ENCODE measurements around the gene ZNF689. TPM values are rescaled to one million over a fixed set of nuclear protein-coding genes. Genes with fewer than 3 reads are reported as not detected.

ZNF689 gene
- polyA plus RNA-seq, 2 of the 4 experiments (the other 2 are of a cell fraction) = 6.8 to 7.4 TPM

DNA sequence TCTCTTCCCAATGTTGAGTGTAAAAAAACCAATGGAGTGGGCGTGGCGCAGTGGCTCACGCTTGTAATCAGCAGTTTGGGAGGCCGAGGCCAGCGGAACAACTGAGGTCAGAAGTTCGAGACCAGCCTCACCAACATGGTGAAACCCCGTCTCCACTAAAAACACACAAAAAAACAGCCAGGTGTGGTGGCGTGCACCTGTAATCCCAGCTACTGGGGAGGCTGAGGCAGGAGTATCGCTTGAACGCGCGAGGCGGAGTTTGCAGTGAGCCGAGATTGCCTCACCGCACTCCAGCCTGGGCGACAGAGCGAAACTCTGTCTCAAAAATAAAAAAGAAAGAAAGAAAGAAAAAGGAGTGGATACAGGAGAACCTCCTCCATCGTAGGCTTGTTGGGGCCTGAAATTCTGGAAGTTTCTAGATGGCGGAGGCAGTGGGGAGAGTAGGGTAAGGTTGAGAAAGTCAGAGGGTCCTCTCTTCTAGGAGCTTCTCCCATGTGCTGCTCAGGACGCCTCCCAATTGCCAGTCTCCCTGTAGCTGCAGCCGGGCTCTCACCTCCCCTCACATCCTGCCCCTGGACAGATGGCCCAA, 51.3 kb downstream of the ZNF689 start:
- peaks cover 4% of the 10 kb centered on the region; the same call in 1 of the 3 replicates for H3K4me1 ChIP-seq
- ChIA-PET CTCF (interaction anchor here (1.1 to 2.8 kb wide), 13 partner anchors 9 to 129 kb away, joined by 3 to 10 read pairs (median 7); partner anchors contain the start of genes DCTPP1 and ZNF688), POLR2A (interaction anchor here (0.6 to 2.8 kb wide), 21 partner anchors 9 to 188 kb away, joined by 3 to 44 read pairs (median 5); partner anchors contain the start of genes DCTPP1, SEPHS2, ZNF688 and ZNF689)
- peak overlapping the region; percentile 67 to 98 for H3K27ac ChIP-seq
- 72% methylated on average over 21 of the region's 21 CpGs for WGBS (ENCODE audit: missing lambda C conversion rate)
- FAIRE-seq (no peak), ATAC-seq (no peak; a peak in 1 of 6 replicates), DNase-seq (ENCODE audit: low read depth in 1 of 2, low spot score in 1 of 2) (no peak)
- H3K4me3 ChIP-seq = peak overlapping the region; percentile 22
- no peaks in the 10 kb centered on the region for H3K9me3 ChIP-seq
- H3K4me2 ChIP-seq = peak overlapping the region; percentile 62
- TF ChIP-seq KDM1A (IDR thresholded peaks at IDR 0.05; ENCODE audit: low read depth) (peak; percentile 45; the same call in 1 of the 2 replicates), EP300 (IDR thresholded peaks at IDR 0.05) (no peak), EHF (CRISPR knock-in tag; IDR thresholded peaks at IDR 0.05) (no peak), RFX5 (IDR thresholded peaks at IDR 0.05) (no peak), CHD4 (IDR thresholded peaks at IDR 0.05; ENCODE audit: borderline replicate concordance) (0 out of 2 replicates have a peak, but pooled peaks have one; percentile 41), TFCP2L1 (CRISPR knock-in tag; IDR thresholded peaks at IDR 0.05) (no peak), NPAS2 (CRISPR knock-in tag; IDR thresholded peaks at IDR 0.05; ENCODE audit: borderline replicate concordance) (no peak), HOXA7 (CRISPR knock-in tag; IDR thresholded peaks at IDR 0.05) (no peak)
- TF ChIP-seq, protein P1, sequence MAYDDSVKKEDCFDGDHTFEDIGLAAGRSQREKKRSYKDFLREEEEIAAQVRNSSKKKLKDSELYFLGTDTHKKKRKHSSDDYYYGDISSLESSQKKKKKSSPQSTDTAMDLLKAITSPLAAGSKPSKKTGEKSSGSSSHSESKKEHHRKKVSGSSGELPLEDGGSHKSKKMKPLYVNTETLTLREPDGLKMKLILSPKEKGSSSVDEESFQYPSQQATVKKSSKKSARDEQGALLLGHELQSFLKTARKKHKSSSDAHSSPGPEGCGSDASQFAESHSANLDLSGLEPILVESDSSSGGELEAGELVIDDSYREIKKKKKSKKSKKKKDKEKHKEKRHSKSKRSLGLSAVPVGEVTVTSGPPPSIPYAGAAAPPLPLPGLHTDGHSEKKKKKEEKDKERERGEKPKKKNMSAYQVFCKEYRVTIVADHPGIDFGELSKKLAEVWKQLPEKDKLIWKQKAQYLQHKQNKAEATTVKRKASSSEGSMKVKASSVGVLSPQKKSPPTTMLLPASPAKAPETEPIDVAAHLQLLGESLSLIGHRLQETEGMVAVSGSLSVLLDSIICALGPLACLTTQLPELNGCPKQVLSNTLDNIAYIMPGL (CRISPR knock-in tag; IDR thresholded peaks at IDR 0.05; ENCODE audit: borderline replicate concordance) = no peak

DNA sequence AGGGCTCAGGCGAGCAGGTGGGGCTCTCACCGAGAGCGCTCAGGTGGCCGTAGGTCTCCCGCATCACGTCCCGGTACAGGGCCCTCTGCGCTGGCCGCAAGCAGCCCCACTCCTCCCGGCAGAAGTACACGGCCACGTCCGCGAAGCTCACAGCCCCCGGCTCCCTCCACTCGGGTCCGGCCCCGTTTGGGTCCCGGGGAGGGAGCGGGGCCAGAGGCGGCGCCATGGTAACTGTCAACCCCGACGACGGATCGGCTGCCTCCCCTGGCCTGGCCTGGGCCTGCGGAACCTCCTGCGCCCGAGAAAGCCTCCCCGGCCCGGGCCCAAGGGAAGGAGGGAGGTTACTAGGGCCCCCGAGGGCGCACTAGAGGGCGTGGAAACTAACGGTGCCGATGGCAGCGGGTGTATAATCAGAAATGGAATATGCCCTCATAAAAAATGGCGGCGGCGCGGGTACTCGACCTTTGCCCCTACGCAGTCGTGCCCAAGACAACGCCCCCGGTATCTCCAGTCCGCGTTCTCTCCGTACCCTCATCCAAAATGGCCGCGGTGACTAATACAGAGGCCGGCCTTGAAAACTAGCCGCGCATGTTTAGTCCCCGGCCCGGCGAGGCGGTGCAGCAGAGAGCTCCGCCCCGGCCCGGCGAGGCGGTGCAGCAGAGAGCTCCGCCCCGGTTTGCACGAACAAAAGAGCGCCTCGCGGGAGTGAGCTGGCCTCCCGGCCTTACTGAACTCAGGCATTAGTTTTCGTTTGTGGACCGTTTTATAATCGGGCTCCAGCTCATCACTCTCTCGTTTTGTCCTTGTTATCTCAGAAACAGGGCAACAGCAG, 52.0 kb downstream of the ZNF689 start, which contains the start of gene ZNF764:
Gene ZNF764, minus strand, starts transcription at position 418 of the 832 bp plus-strand sequence. Its CDS starts 192 bp downstream, at position 226.
- FAIRE-seq (no peak), DNase-seq (ENCODE audit: low read depth in 1 of 2, low spot score in 1 of 2) (peak; percentile 96 to 99), ATAC-seq (peak; percentile 96 to 97)
- Histone ChIP-seq H3K27ac (peak within 1 kb of the TSS; percentile 93 to 98), H3K4me2 (peak within 1 kb of the TSS; percentile 89), H3K4me1 (peaks cover 4% of the 10 kb centered on the region; the same call in 1 of the 3 replicates), H3K4me3 (peak within 1 kb of the TSS; percentile 82), H3K9me3 (no peaks in the 10 kb centered on the region)
- ChIA-PET CTCF (interaction anchor here (0.7 to 2.8 kb wide), 18 partner anchors 8 to 128 kb away, joined by 3 to 10 read pairs (median 6); partner anchors contain the start of genes DCTPP1 and ZNF688), POLR2A (interaction anchor here (0.6 to 2.8 kb wide), 23 partner anchors 9 to 187 kb away, joined by 3 to 44 read pairs (median 5); partner anchors contain the start of genes DCTPP1, SEPHS2, ZNF688 and ZNF689)
- 2% methylated on average over 34 of the region's 74 CpGs for WGBS (ENCODE audit: missing lambda C conversion rate)
- TF ChIP-seq, protein P2, sequence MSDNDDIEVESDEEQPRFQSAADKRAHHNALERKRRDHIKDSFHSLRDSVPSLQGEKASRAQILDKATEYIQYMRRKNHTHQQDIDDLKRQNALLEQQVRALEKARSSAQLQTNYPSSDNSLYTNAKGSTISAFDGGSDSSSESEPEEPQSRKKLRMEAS (IDR thresholded peaks at IDR 0.05) = peak; percentile 67; the same call in 1 of the 2 replicates
- peak; percentile 74 for TF ChIP-seq CHD2 (IDR thresholded peaks at IDR 0.05; ENCODE audit: low read length, partially characterized antibody)
- TF ChIP-seq HDAC2 (IDR thresholded peaks at IDR 0.05) = no peak
- TF ChIP-seq, protein P3, sequence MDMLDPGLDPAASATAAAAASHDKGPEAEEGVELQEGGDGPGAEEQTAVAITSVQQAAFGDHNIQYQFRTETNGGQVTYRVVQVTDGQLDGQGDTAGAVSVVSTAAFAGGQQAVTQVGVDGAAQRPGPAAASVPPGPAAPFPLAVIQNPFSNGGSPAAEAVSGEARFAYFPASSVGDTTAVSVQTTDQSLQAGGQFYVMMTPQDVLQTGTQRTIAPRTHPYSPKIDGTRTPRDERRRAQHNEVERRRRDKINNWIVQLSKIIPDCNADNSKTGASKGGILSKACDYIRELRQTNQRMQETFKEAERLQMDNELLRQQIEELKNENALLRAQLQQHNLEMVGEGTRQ (IDR thresholded peaks at IDR 0.05) = no peak
- TF ChIP-seq, protein P4, sequence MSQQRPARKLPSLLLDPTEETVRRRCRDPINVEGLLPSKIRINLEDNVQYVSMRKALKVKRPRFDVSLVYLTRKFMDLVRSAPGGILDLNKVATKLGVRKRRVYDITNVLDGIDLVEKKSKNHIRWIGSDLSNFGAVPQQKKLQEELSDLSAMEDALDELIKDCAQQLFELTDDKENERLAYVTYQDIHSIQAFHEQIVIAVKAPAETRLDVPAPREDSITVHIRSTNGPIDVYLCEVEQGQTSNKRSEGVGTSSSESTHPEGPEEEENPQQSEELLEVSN (IDR thresholded peaks at IDR 0.05; ENCODE audit: borderline replicate concordance, low read depth) = peak; percentile 50; the same call in 1 of the 2 replicates
- TF ChIP-seq POLR2AphosphoS2 (conservative IDR thresholded peaks at IDR 0.05; ENCODE audit: low read length) = no peak
- TF ChIP-seq HOXB5 (CRISPR knock-in tag; IDR thresholded peaks at IDR 0.05) = peak; percentile 70; the same call in 1 of the 2 replicates
- TF ChIP-seq, protein P5, sequence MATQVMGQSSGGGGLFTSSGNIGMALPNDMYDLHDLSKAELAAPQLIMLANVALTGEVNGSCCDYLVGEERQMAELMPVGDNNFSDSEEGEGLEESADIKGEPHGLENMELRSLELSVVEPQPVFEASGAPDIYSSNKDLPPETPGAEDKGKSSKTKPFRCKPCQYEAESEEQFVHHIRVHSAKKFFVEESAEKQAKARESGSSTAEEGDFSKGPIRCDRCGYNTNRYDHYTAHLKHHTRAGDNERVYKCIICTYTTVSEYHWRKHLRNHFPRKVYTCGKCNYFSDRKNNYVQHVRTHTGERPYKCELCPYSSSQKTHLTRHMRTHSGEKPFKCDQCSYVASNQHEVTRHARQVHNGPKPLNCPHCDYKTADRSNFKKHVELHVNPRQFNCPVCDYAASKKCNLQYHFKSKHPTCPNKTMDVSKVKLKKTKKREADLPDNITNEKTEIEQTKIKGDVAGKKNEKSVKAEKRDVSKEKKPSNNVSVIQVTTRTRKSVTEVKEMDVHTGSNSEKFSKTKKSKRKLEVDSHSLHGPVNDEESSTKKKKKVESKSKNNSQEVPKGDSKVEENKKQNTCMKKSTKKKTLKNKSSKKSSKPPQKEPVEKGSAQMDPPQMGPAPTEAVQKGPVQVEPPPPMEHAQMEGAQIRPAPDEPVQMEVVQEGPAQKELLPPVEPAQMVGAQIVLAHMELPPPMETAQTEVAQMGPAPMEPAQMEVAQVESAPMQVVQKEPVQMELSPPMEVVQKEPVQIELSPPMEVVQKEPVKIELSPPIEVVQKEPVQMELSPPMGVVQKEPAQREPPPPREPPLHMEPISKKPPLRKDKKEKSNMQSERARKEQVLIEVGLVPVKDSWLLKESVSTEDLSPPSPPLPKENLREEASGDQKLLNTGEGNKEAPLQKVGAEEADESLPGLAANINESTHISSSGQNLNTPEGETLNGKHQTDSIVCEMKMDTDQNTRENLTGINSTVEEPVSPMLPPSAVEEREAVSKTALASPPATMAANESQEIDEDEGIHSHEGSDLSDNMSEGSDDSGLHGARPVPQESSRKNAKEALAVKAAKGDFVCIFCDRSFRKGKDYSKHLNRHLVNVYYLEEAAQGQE (IDR thresholded peaks at IDR 0.05) = peak; percentile 74
- peak; percentile 54 to 91; a peak in 4 of 5 replicates for TF ChIP-seq JUN (IDR thresholded peaks at IDR 0.05)
- peak in 1 of 2 experiments; percentile 19; a peak in 1 of 5 replicates for TF ChIP-seq RAD21 (conservative IDR thresholded peaks at IDR 0.05 in 1 of 2, IDR thresholded peaks at IDR 0.05 in 1 of 2)
- TF ChIP-seq, protein P6, sequence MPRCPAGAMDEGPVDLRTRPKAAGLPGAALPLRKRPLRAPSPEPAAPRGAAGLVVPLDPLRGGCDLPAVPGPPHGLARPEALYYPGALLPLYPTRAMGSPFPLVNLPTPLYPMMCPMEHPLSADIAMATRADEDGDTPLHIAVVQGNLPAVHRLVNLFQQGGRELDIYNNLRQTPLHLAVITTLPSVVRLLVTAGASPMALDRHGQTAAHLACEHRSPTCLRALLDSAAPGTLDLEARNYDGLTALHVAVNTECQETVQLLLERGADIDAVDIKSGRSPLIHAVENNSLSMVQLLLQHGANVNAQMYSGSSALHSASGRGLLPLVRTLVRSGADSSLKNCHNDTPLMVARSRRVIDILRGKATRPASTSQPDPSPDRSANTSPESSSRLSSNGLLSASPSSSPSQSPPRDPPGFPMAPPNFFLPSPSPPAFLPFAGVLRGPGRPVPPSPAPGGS (IDR thresholded peaks at IDR 0.05) = peak; percentile 59; the same call in 1 of the 3 replicates
- peak; percentile 71 for TF ChIP-seq PHF8 (IDR thresholded peaks at IDR 0.05; ENCODE audit: borderline replicate concordance, low read depth)
- TF ChIP-seq FOSL2 (IDR thresholded peaks at IDR 0.05) = no peak
- TF ChIP-seq FOSL2 (CRISPR knock-in tag; IDR thresholded peaks at IDR 0.05) = peak; percentile 89
- peak; percentile 55 for TF ChIP-seq POLR2A (IDR thresholded peaks at IDR 0.05; ENCODE audit: low read length)
- 0 out of 2 replicates have a peak, but pooled peaks have one; percentile 3 for TF ChIP-seq GATA3 (IDR thresholded peaks at IDR 0.05; ENCODE audit: borderline replicate concordance)
- TF ChIP-seq MYC (IDR thresholded peaks at IDR 0.05; ENCODE audit: borderline replicate concordance, low read length) = peak; percentile 57; the same call in 1 of the 2 replicates

Data from A549 (cell line).